Esophagus squamous epithelium (tissue), 4 donors: ENCODE results near the gene PSMD7.

Experiments used
- POLR2A ChIP-seq, 4 donors: fragments of 450-650 bp; IDR thresholded peaks; one replicate each; pipeline ENCODE4 v1.6.1; 2017; ENCODE audit warnings: antibody characterized with exemption in 4 of 4, mild to moderate bottlenecking in 4 of 4, moderate library complexity in 3 of 4
- TF ChIP-seq, protein P1 (sequence below), 6 experiments: fragments of 450-650 bp in 4 of 6; fragments of 200-600 bp in 2 of 6; sonication (generic) in 2 of 6; IDR thresholded peaks; one replicate each; pipeline ENCODE4 v1.5.1; 2016 to 2019; ENCODE audit warnings: antibody characterized with exemption in 6 of 6, mild to moderate bottlenecking in 4 of 6, moderate library complexity in 4 of 6

DNA sequence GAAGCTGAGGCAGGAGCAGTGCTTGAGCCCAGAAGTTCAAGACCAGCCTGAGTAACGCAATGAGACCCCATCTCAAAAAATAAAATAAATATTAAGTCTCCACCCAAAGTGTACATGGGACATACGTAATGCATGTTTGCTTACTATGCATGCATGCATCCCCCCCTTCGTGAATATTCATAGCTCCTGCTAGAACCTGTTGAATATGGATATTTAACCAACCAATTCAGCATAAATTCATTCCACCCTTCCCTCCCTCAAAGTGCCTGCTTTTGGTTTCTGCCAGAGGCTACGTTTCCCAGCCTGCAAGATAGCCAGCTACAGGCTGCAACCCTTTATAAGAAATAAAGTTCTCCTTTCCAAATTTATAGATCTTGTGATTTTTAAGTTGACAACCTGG is 12.9 kb upstream of the PSMD7 start:
- TF ChIP-seq, protein P1, sequence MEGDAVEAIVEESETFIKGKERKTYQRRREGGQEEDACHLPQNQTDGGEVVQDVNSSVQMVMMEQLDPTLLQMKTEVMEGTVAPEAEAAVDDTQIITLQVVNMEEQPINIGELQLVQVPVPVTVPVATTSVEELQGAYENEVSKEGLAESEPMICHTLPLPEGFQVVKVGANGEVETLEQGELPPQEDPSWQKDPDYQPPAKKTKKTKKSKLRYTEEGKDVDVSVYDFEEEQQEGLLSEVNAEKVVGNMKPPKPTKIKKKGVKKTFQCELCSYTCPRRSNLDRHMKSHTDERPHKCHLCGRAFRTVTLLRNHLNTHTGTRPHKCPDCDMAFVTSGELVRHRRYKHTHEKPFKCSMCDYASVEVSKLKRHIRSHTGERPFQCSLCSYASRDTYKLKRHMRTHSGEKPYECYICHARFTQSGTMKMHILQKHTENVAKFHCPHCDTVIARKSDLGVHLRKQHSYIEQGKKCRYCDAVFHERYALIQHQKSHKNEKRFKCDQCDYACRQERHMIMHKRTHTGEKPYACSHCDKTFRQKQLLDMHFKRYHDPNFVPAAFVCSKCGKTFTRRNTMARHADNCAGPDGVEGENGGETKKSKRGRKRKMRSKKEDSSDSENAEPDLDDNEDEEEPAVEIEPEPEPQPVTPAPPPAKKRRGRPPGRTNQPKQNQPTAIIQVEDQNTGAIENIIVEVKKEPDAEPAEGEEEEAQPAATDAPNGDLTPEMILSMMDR (IDR thresholded peaks at IDR 0.05) = no peak
- TF ChIP-seq POLR2A (IDR thresholded peaks at IDR 0.05) = no peak
